Right forelimb (tissue), 1 donor: Measurements from ENCODE around the gene TMX1.
A peak's percentile ranks its signal among the peaks of the same experiment; 100 is the strongest.
"Not testable (repeated sequence)": the region's sequence is repeated elsewhere in the genome, so short reads cannot be mapped to it uniquely, and the experiment has no call there.

ENCODE experiments used
- DNase-seq: peaks from one replicate; pipeline ENCODE4 v3.0.0-alpha.2; 2018

The TMX1 gene, protein sequence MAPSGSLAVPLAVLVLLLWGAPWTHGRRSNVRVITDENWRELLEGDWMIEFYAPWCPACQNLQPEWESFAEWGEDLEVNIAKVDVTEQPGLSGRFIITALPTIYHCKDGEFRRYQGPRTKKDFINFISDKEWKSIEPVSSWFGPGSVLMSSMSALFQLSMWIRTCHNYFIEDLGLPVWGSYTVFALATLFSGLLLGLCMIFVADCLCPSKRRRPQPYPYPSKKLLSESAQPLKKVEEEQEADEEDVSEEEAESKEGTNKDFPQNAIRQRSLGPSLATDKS

DNA sequence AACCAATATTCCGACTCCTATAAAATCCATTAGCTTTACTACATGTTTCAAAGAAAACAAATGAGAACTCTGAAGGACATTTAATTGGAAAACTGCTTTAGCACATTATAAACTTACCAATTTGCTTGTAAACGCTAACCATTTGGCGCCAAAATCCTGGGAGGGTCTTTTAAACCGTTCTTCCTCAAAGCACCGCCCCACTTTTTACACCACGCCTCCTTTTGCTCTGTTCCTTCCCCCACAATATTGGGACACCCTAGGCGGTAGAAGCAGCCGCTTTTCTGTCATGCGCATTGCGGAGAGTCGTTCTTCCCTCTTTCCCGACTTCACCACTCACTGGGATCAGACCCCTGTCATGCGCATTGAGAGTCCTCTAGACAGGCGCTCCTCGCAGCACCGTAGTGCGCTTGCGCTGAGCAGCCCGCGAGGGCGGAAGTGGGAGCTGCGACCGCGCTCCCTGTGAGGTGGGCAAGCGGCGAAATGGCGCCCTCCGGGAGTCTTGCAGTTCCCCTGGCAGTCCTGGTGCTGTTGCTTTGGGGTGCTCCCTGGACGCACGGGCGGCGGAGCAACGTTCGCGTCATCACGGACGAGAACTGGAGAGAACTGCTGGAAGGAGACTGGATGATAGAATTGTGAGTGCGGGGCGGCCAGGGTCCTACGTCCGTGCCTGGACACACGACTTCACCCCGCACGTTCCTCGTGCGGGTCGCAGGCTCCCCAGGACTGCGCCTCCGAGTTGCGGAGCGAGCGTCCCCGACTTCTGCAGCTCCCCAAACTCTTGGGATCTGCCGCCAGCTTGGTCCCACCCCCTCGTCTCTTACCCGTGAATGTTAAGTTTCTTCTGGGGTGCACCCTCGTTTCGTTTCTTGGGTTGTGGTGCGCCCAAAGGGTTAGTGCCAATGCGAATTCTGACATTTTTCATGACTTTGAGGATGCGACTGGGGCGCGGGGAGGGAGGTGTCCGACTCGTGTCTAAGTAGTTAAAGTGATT, at the start of gene TMX1:
TSS of gene TMX1 (plus strand) at position 435 of the 991 bp plus-strand sequence. CDS start at position 481, 46 bp downstream.
- peak; percentile 94 for DNase-seq

- DNase-seq: no peak
These were observed 38.2 kb upstream of the TMX1 start for GRCh38 chr14:51201890-51202289.

- no peak for DNase-seq
These were observed 37.0 kb upstream of the TMX1 start for GRCh38 chr14:51202914-51203665.

GRCh38 chr14:51203881-51204280, 36.2 kb upstream of the TMX1 start:
- no peak for DNase-seq

DNA sequence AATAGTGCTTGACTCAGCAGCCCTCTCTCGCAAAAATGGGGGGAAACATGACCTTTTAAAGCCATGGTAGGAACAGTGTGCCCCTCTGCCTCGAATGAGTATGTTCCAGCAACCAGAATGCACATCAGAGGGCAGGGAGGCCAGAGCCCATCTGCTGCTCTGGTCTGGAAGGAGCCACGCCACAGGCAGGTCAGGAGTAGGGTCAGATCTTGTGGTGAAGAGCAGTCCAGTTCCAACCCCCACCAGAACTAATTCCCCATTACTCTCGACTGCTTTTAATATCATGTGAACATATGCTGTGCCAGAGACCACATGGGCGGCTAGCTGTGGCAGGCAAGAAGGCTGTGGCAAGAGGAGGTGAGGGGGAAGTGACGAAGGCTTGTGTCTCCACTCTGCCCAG, 34.6 kb upstream of the TMX1 start:
- DNase-seq: no peak

DNA sequence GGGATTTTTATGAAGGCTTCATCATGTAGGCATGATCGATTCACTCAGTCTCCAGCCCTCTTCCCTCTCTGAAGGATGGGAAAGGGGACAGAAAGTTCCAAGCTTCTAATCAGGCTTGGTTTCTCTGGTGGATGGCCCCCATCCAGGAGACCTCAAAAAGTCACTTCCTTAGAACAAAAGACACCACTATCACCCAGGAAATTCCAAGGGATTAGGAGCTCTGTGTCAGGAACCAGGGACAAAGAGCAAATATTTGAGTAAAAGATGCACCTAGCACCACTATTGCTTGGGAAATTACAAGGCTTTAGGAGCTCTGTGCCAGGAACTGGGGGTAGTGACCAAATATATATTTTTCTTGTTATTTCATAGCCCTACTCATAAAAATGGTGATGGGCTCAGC, 33.6 kb upstream of the TMX1 start:
- no peak for DNase-seq

DNA sequence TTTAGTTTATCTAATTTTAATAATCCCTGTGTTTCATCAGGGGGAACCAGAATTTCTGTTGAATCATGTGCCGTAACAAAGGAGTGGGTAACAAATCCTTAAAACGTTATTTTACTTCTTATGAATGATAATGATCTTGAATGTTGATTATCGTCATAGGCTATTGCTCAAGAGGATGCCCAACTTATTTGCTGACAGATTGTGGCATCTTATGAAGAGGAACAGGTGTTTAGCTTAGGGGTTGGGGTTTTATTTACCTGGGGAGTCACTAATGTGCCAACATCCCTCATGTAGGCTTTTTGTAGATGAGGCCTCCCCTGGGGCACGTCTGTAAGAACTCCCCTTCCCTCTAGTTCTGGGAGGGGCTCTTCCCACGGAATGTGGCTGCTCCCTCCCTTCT, 32.4 kb upstream of the TMX1 start:
- DNase-seq: no peak

- no peak for DNase-seq
These were observed 31.1 kb upstream of the TMX1 start for GRCh38 chr14:51208982-51209381.

- DNase-seq: no peak
These were observed 30.6 kb upstream of the TMX1 start for GRCh38 chr14:51209457-51209856.

DNA sequence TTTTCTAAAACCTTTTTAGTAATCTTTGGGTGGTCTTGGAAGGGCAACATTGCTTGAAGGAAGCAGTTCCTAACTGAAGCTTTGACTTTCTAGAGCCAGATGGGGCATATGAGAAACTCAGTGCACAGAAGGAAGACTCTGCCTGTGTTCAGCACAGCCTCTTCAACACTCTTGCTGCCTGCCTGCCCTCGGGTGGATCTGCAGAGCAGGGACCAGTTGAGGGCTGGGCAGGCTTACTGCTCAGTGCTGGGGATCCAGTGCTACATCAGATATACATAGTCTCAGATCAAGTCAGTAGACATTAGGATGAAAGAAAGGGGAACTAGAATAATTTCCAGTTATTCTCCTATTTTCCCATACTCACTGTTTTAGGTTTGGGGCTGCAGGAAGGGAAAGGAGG, 29.5 kb upstream of the TMX1 start:
- no peak for DNase-seq

- no peak for DNase-seq
These were observed 28.9 kb upstream of the TMX1 start for GRCh38 chr14:51211149-51211548.

- no peak for DNase-seq
These were observed 23.4 kb upstream of the TMX1 start for GRCh38 chr14:51216602-51217001.

DNA sequence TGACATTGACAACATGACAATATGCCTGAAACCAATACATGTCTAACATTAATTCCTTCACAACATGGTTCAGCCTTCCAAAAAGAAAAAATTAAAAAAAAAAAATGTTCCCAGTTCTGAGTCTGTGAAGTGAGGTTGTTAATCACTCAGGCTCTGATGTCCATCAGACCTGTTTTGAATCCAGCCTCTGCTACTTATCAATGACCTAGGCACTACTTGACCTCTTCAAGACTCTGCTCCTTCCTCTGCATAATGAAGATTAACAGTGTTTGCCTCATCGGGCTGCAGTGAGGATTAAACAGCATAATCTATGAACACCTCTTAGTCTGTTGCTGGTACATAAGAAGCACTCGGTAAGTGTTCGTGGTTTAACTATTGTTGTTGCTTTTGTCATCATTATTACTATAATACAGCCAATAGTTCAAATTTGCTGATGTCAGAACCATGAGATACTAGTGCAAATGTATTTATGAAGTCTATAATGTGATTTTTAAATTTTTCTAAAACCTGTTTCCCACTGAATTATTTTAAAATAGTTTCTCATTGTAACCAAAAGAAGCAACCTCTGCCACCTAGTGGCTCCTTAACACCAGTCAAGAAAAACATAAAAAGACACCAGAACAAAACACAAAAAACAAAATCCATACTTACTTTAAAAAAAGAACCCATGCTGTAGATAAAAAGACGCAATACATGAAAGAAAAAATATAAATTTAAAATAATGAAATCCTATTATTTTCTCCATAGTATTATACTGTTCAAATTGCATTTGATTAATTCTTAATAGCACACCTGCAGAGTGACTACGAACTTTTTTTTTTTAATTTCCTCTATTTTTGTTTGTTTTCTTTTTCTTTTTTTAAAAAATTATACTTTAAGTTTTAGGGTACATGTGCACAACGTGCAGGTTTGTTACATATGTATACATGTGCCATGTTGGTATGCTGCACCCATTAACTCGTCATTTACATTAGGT, 20.3 kb upstream of the TMX1 start:
- no peak for DNase-seq

GRCh38 chr14:51223463-51223862, 16.6 kb upstream of the TMX1 start:
- not testable (repeated sequence) for DNase-seq

- no peak for DNase-seq
These were observed 15.5 kb upstream of the TMX1 start for GRCh38 chr14:51224551-51224950.

DNA sequence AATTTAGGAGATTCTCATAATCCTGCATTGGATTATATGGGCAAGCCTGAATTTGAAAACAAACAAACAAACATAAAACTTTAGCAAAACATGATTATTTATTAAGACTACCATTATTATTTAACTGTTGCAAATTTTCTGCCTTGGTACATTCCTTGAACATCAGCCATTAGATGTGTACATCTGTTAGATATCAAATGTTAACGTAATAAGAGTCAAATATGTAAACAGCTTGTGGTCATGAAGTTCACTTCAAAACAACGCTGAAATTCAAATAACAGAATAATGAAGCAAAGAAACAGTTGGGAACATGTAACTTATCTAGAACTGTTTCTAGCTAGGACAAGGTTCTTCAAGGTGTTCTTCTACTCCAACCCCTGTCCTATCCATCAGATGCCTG, 14.3 kb upstream of the TMX1 start:
- no peak for DNase-seq

DNA sequence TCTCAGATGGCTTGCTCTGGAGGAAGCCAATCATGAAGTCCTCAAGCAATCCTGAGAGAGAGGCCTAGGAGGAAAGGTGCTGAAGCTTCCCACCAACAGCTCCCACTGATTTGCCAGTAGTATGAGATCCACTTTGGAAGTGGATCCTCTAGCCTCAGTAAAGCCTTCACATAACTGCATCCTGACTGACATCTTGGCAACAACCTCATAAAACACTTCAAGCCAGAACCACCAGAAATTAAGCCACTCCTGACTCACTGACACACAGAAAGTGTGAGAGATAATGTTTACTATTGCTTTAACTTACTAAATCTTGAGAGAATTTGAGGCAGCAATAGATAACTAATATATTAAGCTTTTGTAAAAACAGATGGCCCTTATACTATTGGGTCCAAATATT, 11.7 kb upstream of the TMX1 start:
- DNase-seq: no peak

GRCh38 chr14:51228890-51229289, 11.2 kb upstream of the TMX1 start:
- DNase-seq: no peak

GRCh38 chr14:51236314-51236713, 3.7 kb upstream of the TMX1 start:
- DNase-seq: no peak

DNA sequence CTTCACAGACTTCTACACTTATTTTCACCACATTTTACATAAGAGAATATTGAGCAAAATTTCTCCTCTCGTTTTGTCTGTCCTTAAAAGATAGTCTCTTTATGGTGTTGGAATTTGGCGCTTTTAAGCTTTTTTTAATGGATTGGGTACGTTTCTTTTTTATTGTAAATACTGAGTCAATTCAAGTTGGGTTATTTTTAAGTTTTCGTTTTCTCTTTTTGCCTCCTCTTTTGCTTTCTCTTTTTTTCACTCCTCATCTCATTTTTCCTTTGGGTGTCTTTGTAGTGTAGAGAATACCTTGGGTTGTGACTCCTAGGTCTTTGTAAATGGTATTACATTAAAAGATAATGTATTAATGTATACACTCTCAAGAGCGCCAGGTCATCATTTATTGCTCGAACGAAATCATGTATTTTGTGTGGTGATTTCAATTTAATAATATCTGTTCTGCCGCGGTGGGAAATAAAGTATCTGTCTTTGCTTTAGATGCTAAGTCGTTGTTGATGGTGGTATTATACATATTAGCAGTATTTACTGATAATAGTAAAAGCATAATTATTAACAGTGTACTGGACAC, 845 bp downstream of the TMX1 start:
- no peak for DNase-seq
